HG02943 (cell line): ENCODE measurements around the gene ARID5A.

ENCODE experiments used
- ATAC-seq: cut with Tn5 transposase; IDR thresholded peaks from one replicate; pipeline ENCODE4 v1.9.1; 2021; ENCODE audit warnings: mild to moderate bottlenecking, low read depth, moderate library complexity; ENCODE audit not compliant: unreplicated experiment

ARID5A gene

GRCh38 chr2:96526101-96526591 lies 10.4 kb upstream of the ARID5A start:
- ATAC-seq, result no peak

- no peak for ATAC-seq
Observed at GRCh38 chr2:96526615-96527285, 9.8 kb upstream of the ARID5A start.

- ATAC-seq, result no peak
Observed at GRCh38 chr2:96527286-96528005, 9.1 kb upstream of the ARID5A start.

- no peak for ATAC-seq
Observed at GRCh38 chr2:96528006-96528699, 8.4 kb upstream of the ARID5A start.

- ATAC-seq, result no peak
Observed at GRCh38 chr2:96528700-96529375, 7.7 kb upstream of the ARID5A start.

- ATAC-seq, result no peak
Observed at GRCh38 chr2:96529376-96530143, 7.0 kb upstream of the ARID5A start.

- ATAC-seq, result no peak
Observed at GRCh38 chr2:96530144-96530430, 6.5 kb upstream of the ARID5A start.

- no peak for ATAC-seq
Observed at GRCh38 chr2:96530474-96531357, 5.8 kb upstream of the ARID5A start.

- ATAC-seq, result no peak
Observed at GRCh38 chr2:96531366-96531765, 5.2 kb upstream of the ARID5A start.

GRCh38 chr2:96531872-96532505 lies 4.6 kb upstream of the ARID5A start:
- no peak for ATAC-seq

GRCh38 chr2:96532641-96533291 lies 3.8 kb upstream of the ARID5A start:
- ATAC-seq, result no peak

GRCh38 chr2:96533292-96534073 lies 3.1 kb upstream of the ARID5A start:
- ATAC-seq, result no peak

GRCh38 chr2:96534141-96534540 lies 2.4 kb upstream of the ARID5A start:
- no peak for ATAC-seq

GRCh38 chr2:96534701-96535181 lies 1.8 kb upstream of the ARID5A start:
- ATAC-seq, result no peak

- no peak for ATAC-seq
Observed at GRCh38 chr2:96535331-96535730, 1.2 kb upstream of the ARID5A start.

GRCh38 chr2:96537066-96537733 lies 648 bp downstream of the ARID5A start:
- ATAC-seq, result peak; percentile 47
